ENCODE measurements around the gene GNG4. TPM values are rescaled to one million over a fixed set of nuclear protein-coding genes. Genes with fewer than 3 reads are reported as not detected.

GNG4 gene
- total RNA-seq, 4 donors from 2014 or later, result not detected

DNA sequence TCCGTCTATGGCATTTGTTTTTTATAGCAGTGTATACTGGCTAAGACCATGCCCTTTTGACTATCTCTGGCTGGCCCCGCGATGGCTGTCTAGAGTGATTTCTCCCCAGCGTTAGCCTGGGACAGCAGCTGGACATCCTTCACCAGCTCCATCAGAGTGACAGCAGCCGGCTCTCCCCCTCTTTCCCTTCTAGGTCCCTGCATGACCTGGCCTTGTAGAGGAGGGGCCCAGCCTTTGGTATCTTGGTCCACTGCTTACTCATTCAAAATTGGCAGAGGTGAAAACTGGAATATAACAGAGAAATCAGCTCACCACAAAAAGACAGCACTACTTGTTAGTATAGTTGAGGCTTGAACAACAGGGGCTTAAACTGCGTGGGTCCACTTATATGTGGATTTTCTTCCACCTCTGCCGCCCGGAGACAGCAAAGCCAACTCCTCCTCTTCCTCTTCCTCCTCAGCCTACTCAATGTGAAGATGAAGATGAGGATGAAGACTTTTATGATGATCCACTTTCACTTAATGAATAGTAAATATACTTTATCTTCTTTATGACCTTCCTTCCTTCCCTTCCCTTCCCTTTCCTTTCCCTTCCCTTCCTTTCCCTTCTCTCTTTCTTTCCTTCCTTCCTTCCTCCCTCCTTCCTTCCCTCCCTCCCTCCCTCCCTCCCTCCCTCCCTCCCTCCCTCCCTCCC is 116.0 kb downstream of the GNG4 start:
- TF ChIP-seq, protein P1, sequence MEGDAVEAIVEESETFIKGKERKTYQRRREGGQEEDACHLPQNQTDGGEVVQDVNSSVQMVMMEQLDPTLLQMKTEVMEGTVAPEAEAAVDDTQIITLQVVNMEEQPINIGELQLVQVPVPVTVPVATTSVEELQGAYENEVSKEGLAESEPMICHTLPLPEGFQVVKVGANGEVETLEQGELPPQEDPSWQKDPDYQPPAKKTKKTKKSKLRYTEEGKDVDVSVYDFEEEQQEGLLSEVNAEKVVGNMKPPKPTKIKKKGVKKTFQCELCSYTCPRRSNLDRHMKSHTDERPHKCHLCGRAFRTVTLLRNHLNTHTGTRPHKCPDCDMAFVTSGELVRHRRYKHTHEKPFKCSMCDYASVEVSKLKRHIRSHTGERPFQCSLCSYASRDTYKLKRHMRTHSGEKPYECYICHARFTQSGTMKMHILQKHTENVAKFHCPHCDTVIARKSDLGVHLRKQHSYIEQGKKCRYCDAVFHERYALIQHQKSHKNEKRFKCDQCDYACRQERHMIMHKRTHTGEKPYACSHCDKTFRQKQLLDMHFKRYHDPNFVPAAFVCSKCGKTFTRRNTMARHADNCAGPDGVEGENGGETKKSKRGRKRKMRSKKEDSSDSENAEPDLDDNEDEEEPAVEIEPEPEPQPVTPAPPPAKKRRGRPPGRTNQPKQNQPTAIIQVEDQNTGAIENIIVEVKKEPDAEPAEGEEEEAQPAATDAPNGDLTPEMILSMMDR (IDR thresholded peaks at IDR 0.05; ENCODE audit: low read depth), result no peak

DNA sequence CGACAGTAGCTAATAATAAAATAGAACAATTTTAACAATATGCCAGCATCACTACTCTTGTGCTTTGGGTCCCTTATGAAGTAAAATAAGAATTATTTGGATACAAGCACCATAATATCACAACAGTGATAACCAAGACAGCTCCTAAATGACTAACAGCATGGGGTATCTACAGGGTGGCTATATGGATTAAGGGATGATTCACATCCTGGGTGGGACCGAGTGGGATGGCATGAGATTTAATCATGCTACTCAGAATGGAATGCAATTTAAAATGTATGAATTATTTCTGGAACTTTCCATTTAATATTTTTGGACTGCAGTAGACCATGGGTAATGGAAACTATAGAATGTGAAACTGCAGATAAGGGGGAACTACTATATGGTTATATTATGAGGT is 117.2 kb downstream of the GNG4 start:
- TF ChIP-seq, protein P1 (IDR thresholded peaks at IDR 0.05; ENCODE audit: low read depth), result no peak

DNA sequence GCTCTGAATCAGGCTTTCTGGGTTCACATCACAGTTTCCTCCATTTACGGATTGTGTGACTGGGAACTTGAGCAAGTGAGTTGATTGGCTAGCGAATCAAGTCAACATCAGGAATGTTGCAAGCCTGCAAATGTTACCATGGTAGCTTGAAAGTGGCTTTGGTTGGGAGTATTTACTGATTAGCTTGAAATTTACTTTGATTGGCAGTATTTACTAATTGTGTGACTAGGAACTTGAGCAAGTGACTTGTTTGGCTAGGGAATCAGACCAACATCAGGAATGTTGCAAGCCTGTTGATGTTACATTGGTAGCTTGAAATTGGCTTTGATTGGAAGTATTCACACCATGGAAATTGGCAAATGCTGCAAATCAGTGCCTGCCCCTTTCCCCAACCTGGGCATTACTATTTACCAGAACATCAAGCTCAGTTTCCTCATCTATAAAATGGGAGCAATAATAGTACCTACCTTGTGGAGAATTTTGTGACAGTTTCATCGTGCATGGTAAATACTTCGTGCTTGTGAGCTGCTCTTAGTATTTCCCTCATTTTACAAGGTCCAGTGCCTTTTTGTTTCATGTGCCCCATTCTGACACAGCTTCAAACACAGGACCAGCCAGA is 122.3 kb downstream of the GNG4 start:
- TF ChIP-seq, protein P1 (IDR thresholded peaks at IDR 0.05; ENCODE audit: low read depth), result no peak

DNA sequence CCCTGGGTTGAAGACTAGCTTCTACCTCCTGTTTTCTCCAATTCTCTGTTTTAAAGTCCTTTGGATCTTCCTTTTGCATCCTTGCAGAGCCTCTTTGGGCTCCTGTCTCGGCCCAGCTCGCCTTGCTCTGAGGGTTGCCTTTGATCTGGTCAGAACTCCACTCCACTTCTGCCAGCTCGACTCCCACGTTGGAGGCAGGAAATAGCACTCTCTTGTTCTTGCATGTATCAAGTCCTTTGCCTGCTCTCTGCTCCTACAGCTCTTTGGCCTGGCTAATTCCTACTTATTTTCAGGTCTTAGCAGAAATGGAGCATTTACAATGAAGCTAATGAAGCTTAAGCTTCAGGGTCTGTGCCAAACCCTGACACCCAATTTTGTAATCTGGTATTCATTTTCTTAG is 124.3 kb downstream of the GNG4 start:
- TF ChIP-seq, protein P1 (IDR thresholded peaks at IDR 0.05; ENCODE audit: low read depth), result no peak

DNA sequence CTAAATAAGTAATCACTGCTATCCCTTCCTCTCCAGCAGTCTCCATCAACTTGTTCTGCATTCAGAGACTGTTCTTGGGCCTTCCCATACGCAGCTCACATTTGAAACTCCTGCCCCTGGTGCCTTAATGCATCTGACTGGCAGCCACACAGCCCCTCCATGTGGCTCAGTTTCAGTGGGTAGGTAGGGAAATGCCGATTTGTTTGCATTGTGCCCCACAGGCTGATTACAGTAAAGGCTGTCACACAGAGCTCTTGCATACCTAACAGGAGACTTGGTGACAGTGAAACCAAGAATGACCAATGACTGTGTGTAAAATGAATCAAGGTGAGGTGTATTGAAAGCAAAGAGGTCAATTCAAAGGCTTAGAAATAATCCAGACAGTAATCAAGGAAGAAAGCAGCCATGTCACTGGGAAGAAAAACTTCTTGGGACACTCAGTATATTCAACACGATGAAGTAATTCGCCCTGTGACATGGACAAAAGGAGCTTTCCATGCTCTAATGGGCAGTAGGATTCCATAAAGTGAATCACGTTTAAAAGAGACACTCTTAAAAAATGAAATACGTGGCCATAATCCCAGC is 132.6 kb downstream of the GNG4 start:
- TF ChIP-seq, protein P1 (IDR thresholded peaks at IDR 0.05; ENCODE audit: low read depth), result no peak

DNA sequence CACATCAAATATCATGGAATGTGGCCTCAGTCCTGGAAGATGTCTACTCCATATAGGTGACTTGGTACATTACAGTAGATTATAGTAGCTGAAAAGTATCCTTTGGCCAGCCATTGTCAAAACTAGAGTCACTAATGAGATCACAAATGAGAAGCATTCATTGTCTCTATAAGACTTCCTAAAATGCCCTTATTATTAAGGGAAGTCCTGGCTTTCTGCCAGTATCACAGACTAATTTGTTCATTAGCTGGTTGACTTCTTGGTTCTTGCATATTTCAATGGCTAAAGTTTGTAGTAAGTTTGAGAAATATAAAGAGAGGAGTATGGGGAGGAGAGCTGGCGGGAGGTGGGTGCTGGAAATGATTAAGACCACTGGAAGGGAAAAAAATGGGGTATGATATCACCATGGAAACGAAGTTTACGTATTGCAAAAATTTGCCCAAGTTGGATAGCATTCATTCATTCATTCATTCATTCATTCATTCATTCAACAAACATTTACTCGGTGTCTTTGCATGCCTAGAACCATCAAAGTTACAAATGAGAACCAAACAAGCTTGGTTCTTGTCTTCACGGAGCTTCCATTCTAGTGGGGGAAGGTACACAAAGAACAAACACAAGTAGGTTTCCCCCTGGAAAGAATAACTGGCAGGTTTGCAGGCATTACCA is 133.6 kb downstream of the GNG4 start:
- TF ChIP-seq, protein P1 (IDR thresholded peaks at IDR 0.05; ENCODE audit: low read depth), result no peak

All from subcutaneous adipose tissue (tissue), 4 donors.